ENCODE data around the gene KCNIP1. TPM values are rescaled to one million over a fixed set of nuclear protein-coding genes. Genes with fewer than 3 reads are reported as not detected.

KCNIP1 gene
- total and polyA plus RNA-seq, 9 of the 15 experiments (the other 6 are each of a cell fraction or from before 2014, with no cell fraction given), result not detected

- no TSS peak for BruUV-seq (replicated peaks)
- H3K9me1 ChIP-seq (ENCODE audit: control insufficient read depth, insufficient read depth, low read length), result no peaks in the 10 kb centered on the region
- no peaks in the 10 kb centered on the region for H3K79me2 ChIP-seq (ENCODE audit: control insufficient read depth, insufficient read depth, low read length)
- under 1% methylated on average over 11 of the region's 11 CpGs for WGBS (ENCODE audit: insufficient coverage, low coverage, missing lambda C conversion rate)
- H4K20me1 ChIP-seq (replicated peaks; ENCODE audit: control insufficient read depth, insufficient read depth, low read length), result 0 out of 2 replicates have a peak, but pooled peaks cover 3% of the 10 kb centered on the region
- H3K9me3 ChIP-seq (replicated peaks; ENCODE audit: control insufficient read depth, insufficient read depth, low read depth, low read length), result no peaks in the 10 kb centered on the region
- FAIRE-seq (no peak), ATAC-seq (no peak), DNase-seq (ENCODE audit: extremely low read depth in 1 of 4, low spot score in 3 of 4) (no peak)
- in situ Hi-C loops (cut with MboI), result no loop called here
- no peak overlapping the region for H2AFZ ChIP-seq (ENCODE audit: low read depth, low read length)
- H3K27me3 ChIP-seq (ENCODE audit: control insufficient read depth in 2 of 2, insufficient read depth in 2 of 2, low read length in 2 of 2), result peaks cover 2 to 18% of the 10 kb centered on the region in 2 experiments; a peak in 2 of 5 replicates
- CTCF ChIA-PET (ENCODE audit: low intra/inter-chr PET ratio), result no interaction called here
- no peak overlapping the region for H3K4me2 ChIP-seq (ENCODE audit: insufficient read depth, low read length)
- no peak overlapping the region for H3K27ac ChIP-seq (ENCODE audit: extremely low read depth, low read depth, low read length)
- POLR2A ChIA-PET, result no interaction called here
- no peak overlapping the region for H3K9ac ChIP-seq (ENCODE audit: insufficient read depth in 1 of 2, low read depth in 2 of 2, low read length in 2 of 2)
- H3K4me3 ChIP-seq, result no peak overlapping the region
- no peaks in the 10 kb centered on the region for H3K36me3 ChIP-seq (ENCODE audit: control insufficient read depth, insufficient read depth, low read length)
- intact Hi-C loops (cut with micrococcal nuclease), result no loop called here
- no peak for TF ChIP-seq FOS (IDR thresholded peaks at IDR 0.05; ENCODE audit: extremely low read depth, insufficient read length)
- TF ChIP-seq ZBTB9 (CRISPR knock-in tag; IDR thresholded peaks at IDR 0.05), result no peak
- no peak for TF ChIP-seq ZNF407 (IDR thresholded peaks at IDR 0.05; ENCODE audit: low read depth)
- no peak for TF ChIP-seq TRIM25 (IDR thresholded peaks at IDR 0.05; ENCODE audit: borderline replicate concordance)
- no peak for TF ChIP-seq NFE2 (IDR thresholded peaks at IDR 0.05; ENCODE audit: low read depth)
- no peaks in the 10 kb centered on the region for H3K4me1 ChIP-seq (replicated peaks in 1 of 2; ENCODE audit: control insufficient read depth in 2 of 2, insufficient read depth in 2 of 2, low read length in 2 of 2)
Measured at GRCh38 chr5:170751631-170752030, 247.8 kb downstream of the KCNIP1 start.
